Raji (cell line): ENCODE results near the gene CEP20.

Experiments
- POLR2A ChIP-seq: IDR thresholded peaks from 2 replicates; pipeline ENCODE4 v1.6.1; 2011; ENCODE audit warnings: low read depth, low read length, control low read depth; ENCODE audit not compliant: insufficient read depth

CEP20 gene

DNA sequence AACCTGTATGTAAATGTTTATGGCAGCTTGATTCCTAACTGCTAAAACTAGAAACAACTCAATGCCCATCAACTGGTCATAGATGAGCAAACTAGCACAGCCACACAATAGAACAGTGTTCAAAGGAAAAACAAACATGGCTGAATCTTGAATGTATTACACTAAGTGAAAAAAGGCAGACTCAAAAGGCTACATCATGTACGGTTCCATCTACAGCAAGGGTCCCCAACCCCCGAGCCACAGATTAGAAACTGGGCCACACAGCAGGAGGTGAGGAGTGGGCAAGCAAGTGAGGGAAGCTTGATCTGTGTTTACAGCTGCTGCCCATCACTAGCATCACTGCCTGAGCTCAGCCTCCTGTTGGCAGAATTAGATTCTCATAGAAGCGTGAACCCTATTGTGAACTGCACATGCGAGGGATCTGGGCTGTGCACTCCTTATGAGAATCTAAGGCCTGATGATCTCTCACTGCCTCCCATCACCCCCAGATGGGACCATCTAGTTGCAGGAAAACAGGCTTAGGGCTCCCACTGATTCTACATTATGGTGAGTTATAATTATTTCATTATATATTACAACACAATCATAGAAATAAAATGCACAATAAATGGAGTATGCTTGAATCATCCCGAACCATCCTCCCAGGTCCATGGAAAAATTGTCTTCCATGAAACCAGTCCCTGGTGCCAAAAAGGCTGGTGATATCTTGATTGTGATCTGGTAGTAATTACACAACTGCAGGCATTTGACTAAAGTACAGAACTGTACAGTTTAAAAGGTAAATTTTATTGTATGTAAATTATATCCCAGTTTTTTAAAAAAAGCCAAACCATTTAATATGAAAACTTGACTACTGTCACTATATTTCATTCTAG lies 7.7 kb downstream of the CEP20 start:
- no peak for TF ChIP-seq POLR2A

DNA sequence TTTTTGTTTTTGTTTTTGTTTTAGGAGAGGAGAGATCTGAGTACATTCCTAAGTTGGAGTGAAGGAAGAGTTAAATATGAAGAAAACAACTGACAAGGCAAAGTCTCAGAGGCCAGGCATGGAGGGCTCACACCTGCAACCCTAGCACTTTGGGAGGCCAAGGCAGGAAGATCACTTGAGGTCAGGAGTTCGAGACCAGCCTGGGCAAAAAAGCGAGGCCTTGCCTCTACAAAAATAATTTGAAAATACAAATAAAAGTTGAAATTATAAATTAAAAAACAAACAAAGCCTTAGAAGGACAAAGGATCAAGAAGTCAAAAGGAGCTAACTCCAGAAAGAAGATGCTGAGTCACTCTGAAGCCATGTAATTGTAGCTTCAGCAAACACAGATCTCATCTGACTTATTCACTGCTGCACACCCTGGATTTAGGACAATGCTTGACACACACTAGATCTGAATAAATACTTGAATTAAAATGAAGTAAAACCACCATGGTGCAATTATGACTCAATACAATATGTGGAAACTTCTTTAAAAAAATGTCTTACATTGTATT lies 9.1 kb downstream of the CEP20 start:
- TF ChIP-seq POLR2A: no peak

GRCh38 chr16:15876503-15876902 lies 11.9 kb downstream of the CEP20 start:
- no peak for TF ChIP-seq POLR2A

DNA sequence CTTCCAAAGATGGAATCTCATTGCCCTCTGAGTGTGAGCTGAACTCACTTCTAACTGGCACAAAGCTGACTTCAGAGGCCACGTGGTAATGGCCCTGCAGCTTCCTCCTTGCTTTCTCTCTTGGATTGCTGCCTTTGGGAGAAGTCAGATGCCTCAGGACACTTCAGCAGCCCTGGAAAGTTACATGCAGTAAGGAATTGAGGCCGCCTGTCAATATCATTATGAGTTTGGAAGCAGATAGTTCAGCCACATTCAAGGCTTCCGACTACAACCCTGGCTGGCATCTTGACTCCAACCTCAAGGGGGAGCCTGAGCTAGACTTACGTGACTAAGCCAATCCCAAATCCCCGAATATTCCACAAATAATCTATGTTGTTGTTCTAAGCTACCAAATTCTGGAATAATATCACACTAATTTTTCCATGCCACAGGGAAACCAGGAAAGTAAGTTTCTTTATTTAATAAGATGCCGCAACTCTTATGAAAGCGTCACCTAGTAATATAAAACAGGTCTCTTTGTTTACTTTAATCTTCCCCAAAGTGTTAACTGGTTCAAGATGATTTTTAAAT lies 13.6 kb downstream of the CEP20 start:
- TF ChIP-seq POLR2A: no peak

GRCh38 chr16:15873737-15874136 lies 14.7 kb downstream of the CEP20 start:
- no peak for TF ChIP-seq POLR2A

GRCh38 chr16:15873301-15873700 lies 15.1 kb downstream of the CEP20 start:
- no peak for TF ChIP-seq POLR2A

DNA sequence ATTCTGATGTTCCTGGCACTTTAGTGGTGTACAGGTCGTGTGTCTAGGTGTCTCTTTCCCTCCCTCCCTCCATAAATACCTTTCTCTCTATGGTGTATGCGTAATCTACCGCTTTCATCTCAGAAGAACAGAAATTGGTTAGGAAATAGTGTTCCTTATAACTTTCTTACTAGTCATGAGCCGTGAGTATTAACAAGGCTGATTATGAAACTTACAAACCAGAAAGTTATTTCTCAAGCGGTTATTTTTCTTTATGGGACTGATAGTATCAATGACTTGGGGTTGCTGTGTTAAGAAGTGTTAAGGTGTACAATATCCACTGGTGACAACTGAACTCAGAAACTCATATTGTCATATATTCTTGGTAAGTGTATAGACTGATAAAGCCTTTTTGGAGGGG lies 18.4 kb downstream of the CEP20 start:
- TF ChIP-seq POLR2A: no peak

GRCh38 chr16:15866451-15866850 lies 22.0 kb downstream of the CEP20 start:
- no peak for TF ChIP-seq POLR2A

- TF ChIP-seq POLR2A: no peak
These were observed 22.7 kb downstream of the CEP20 start for GRCh38 chr16:15865742-15866141.

DNA sequence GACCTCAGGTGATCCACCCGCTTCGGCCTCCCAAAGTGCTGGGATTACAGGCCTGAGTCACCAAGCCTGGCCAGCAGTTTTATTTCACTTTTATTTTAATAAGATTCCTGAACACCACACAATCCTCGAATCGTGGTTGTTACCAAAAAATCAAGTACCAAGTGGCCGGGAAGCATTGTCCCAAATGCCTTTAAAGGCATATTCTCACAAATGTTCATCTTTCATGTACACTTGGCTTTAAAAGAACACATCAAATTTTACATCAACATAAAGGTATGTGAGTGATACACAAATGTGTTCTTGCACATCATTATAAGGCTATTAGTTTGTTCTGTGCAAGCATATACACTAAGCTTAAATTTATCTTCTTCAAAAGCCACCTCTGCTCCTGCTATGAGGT lies 23.5 kb downstream of the CEP20 start:
- TF ChIP-seq POLR2A: no peak

GRCh38 chr16:15861996-15862395 lies 26.4 kb downstream of the CEP20 start:
- no peak for TF ChIP-seq POLR2A

- TF ChIP-seq POLR2A: no peak
These were observed 29.3 kb downstream of the CEP20 start for GRCh38 chr16:15858921-15859668.

DNA sequence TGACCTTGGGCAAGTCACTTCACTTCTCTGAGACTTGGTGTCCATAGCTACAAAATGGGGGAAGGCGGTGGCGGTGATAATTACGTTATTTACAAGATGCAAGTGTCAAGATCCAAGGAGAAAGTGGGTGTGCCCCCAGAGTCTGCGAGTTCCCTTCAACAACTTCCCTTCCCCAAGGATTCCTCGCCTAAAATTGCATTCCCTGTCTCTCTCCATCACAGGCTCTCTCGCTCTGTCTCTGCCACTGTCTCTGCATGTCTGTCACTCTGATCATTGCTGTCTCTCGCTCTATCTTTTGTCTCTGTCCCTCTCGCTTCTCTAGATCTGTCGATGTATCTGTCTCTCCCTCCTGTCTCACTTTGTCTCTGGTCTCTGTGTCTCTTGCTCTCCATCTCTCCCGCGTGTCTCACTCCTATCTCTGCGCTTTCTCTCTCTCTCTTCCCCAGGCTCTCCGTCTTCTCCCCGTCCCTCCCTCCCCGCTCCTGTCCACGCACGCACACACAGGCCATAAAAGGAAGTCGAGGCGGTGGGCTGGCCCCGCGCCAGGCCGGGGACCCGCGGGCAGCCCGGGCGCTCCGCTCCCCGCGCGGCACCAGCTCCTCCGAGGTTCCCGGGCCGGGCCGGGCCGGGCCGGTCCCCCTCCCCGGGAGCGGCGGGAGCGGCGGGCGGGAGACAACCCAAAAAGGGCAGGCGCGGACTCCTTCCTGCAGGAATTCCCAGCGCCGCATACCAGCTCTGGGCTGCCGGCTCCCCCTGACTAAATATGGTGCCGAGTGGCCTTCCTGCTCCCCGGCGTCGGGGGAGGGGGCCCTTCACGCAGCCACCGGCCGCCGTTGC lies 30.5 kb downstream of the CEP20 start:
- no peak for TF ChIP-seq POLR2A

DNA sequence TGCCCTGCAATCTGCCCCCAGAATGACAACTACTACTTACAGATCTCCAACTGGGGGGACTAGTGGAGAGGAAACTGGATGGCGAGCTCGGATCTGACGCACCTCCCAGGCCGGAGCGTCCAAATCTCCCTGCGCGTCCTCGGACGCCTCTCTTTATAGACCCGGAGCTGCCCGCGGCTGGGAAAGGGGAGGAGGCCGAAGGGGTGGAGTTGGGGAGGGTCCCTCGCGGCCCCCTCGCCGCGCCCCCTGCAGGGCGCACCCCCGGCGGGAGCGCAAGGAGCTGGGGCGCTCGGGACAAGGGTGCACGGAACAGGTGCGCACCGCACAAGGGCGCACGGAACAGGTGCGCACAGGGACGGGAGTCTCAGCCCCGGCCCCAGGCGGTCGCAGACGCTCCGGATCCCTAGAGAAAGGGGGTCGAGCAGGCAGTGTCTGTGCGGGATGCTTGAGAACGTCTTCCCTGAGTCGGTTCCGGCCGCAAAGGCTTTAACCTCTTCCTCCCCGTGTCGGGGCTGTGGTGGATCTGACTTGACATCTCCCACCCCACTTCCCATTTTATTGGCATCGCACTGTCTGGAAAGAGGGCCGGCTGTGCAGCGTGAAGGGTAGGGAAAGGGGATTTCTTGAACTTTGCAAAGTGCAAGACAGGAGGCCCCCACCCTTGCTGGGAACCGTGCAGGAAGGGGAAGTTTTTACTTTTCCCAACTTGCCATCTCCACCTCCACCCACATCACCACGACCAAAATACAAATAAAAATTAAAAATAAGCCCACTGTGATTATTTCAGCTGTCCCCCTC lies 31.3 kb downstream of the CEP20 start, which contains the start of gene MYH11:
MYH11 (minus strand) TSS at position 128 of the 798 bp plus-strand sequence. CDS start 18,776 bp downstream, outside the sequence.
- TF ChIP-seq POLR2A: no peak
